ENCODE data around the gene CCDC6. TPM values are rescaled to one million over a fixed set of nuclear protein-coding genes. Genes with fewer than 3 reads are reported as not detected.

CCDC6 gene
- 40.9 and 44.3 TPM in 2 replicates for total RNA-seq

GRCh38 chr10:59906417-59907202 is at the start of gene CCDC6:
CCDC6 (minus strand) TSS chr10:59906556; CDS start chr10:59906424, 132 bp downstream.

GRCh38 chr10:59753267-59753666 is 153.1 kb downstream of the CCDC6 start, which contains the start of gene MRLN:
MRLN (minus strand) TSS chr10:59753455.

Other genes with a start within 250 kb of the CCDC6 start
- gene SLC16A9, start 196.7 kb downstream of the CCDC6 start, total RNA-seq, result 2.5 and 15.1 TPM in 2 replicates
- not detected in 2 replicates for gene MRLN, start 153.1 kb downstream of the CCDC6 start, total RNA-seq

Measured in smooth muscle cell of the pulmonary artery (primary cell).